ENCODE data around the gene ACOX2. TPM values are rescaled to one million over a fixed set of nuclear protein-coding genes. Genes with fewer than 3 reads are reported as not detected.
A peak's percentile ranks its signal among the peaks of the same experiment; 100 is the strongest.
"Not testable (repeated sequence)": the region's sequence is repeated elsewhere in the genome, so short reads cannot be mapped to it uniquely, and the experiment has no call there.

ACOX2 gene
- total RNA-seq, 1 donor from 2014 or later, result 1.6 TPM

GRCh38 chr3:58537412-58538301 lies 667 bp upstream of the ACOX2 start:
- DNase-seq (ENCODE audit: low spot score in 2 of 2) (no peak), FAIRE-seq (no peak)

- FAIRE-seq (no peak), DNase-seq (ENCODE audit: low spot score in 2 of 2) (no peak)
Measured at GRCh38 chr3:58535531-58536500, 1.2 kb downstream of the ACOX2 start.

GRCh38 chr3:58534592-58535494 lies 2.1 kb downstream of the ACOX2 start:
- no peak for FAIRE-seq
- DNase-seq (ENCODE audit: low spot score in 2 of 2), result no peak

- FAIRE-seq, result no peak
- DNase-seq (ENCODE audit: low spot score in 2 of 2), result peak; percentile 62 to 81
Measured at GRCh38 chr3:58532794-58533220, 4.2 kb downstream of the ACOX2 start.

- no peak for DNase-seq (ENCODE audit: low spot score in 2 of 2)
- FAIRE-seq, result no peak
Measured at GRCh38 chr3:58531956-58532355, 5.0 kb downstream of the ACOX2 start.

- no peak for FAIRE-seq
- no peak for DNase-seq (ENCODE audit: low spot score in 2 of 2)
Measured at GRCh38 chr3:58531555-58531954, 5.4 kb downstream of the ACOX2 start.

- no peak for DNase-seq (ENCODE audit: low spot score in 2 of 2)
- FAIRE-seq, result no peak
Measured at GRCh38 chr3:58530354-58530865, 6.6 kb downstream of the ACOX2 start.

- FAIRE-seq (no peak), DNase-seq (ENCODE audit: low spot score in 2 of 2) (no peak)
Measured at GRCh38 chr3:58529516-58530353, 7.3 kb downstream of the ACOX2 start.

- DNase-seq (ENCODE audit: low spot score in 2 of 2) (no peak), FAIRE-seq (no peak)
Measured at GRCh38 chr3:58528629-58529028, 8.4 kb downstream of the ACOX2 start.

- not testable (repeated sequence) for DNase-seq (ENCODE audit: low spot score in 2 of 2); FAIRE-seq
Measured at GRCh38 chr3:58527440-58527839, 9.6 kb downstream of the ACOX2 start.

- FAIRE-seq (no peak), DNase-seq (ENCODE audit: low spot score in 2 of 2) (no peak)
Measured at GRCh38 chr3:58526515-58526957, 10.5 kb downstream of the ACOX2 start.

- no peak for DNase-seq (ENCODE audit: low spot score in 2 of 2)
- no peak for FAIRE-seq
Measured at GRCh38 chr3:58524326-58524888, 12.6 kb downstream of the ACOX2 start.

GRCh38 chr3:58522759-58523425 lies 14.1 kb downstream of the ACOX2 start:
- no peak for DNase-seq (ENCODE audit: low spot score in 2 of 2)
- no peak for FAIRE-seq

- DNase-seq (ENCODE audit: low spot score in 2 of 2) (no peak), FAIRE-seq (no peak)
Measured at GRCh38 chr3:58521917-58522631, 14.9 kb downstream of the ACOX2 start.

- DNase-seq (ENCODE audit: low spot score in 2 of 2), result no peak
Measured at GRCh38 chr3:58521336-58521670, 15.7 kb downstream of the ACOX2 start.

GRCh38 chr3:58520403-58521335 lies 16.3 kb downstream of the ACOX2 start:
- no peak for DNase-seq (ENCODE audit: low spot score in 2 of 2)

More at GRCh38 chr3:58521336-58521670, 15.7 kb downstream of the ACOX2 start:
- no peak for FAIRE-seq

More at GRCh38 chr3:58520403-58521335, 16.3 kb downstream of the ACOX2 start:
- FAIRE-seq, result no peak
